HepG2 (cell line): ENCODE measurements around the gene TFDP1. TPM values are rescaled to one million over a fixed set of nuclear protein-coding genes. Genes with fewer than 3 reads are reported as not detected.

ENCODE experiments used
- ATAC-seq: fragments of 200-7000 bp; cut with Tn5 transposase; 3 replicates; pipeline ENCODE4 v1.9.1; 2020; ENCODE audit warnings: mild to moderate bottlenecking, moderate library complexity
- BruUV-seq: library from RNA; stranded (reverse); fragments of 400-500 nt; replicated peaks from 2 replicates; lab custom pipeline; 2021; lab: Mats Ljungman, UMichigan
- CTCF ChIA-PET: fragments of 300-600 bp; formaldehyde crosslinking; extraction: SDS; loops from one replicate; lab custom pipeline; 2021; ENCODE audit warnings: low total read pairs, inconsistent platforms, low intra/inter-chr PET ratio; lab: Yijun Ruan, JAX
- POLR2A ChIA-PET: fragments of 350-600 bp; sonication (Branson Sonifier 250); formaldehyde crosslinking; loops from one replicate; lab custom pipeline; 2020; ENCODE audit warnings: antibody characterized with exemption, inconsistent platforms; lab: Yijun Ruan, JAX
- DNase-seq: peaks from one replicate; pipeline ENCODE4 v3.0.0-alpha.2; 2015; ENCODE audit warnings: low spot score
- FAIRE-seq: peaks from 3 replicates; lab custom pipeline; 2011; peaks lifted over from hg19 to GRCh38; lab: Jason Lieb, UNC
- H2AFZ ChIP-seq: one replicate; pipeline ENCODE4 v1.6.1; 2011; ENCODE audit warnings: low read length, inconsistent platforms
- H3K27ac ChIP-seq: fragments of 300-600 bp; 3 replicates; pipeline ENCODE4 v1.8.0; 2011; ENCODE audit warnings: mixed run types, mild to moderate bottlenecking, mixed read lengths, low read length, inconsistent platforms; ENCODE audit not compliant: insufficient read depth; ENCODE audit errors: extremely low read length
- H3K27me3 ChIP-seq, 2 experiments: fragments of 200-600 bp in 1 of 2; 2 replicates in 1 of 2; 3 replicates in 1 of 2; pipeline versions ENCODE4 v1.6.0 to v1.8.0; 2011; ENCODE audit warnings: low read length in 2 of 2, mild to moderate bottlenecking in 2 of 2, moderate library complexity in 2 of 2, inconsistent platforms in 1 of 2; ENCODE audit not compliant: insufficient read depth in 2 of 2, control insufficient read depth in 1 of 2
- H3K36me3 ChIP-seq, 2 experiments: fragments of 200-600 bp in 1 of 2; replicated peaks in 1 of 2; 2 replicates in 1 of 2; 3 replicates in 1 of 2; pipeline versions ENCODE4 v1.5.1 to v1.8.0; 2011; ENCODE audit warnings: low read length in 2 of 2, inconsistent platforms in 1 of 2; ENCODE audit not compliant: insufficient read depth in 2 of 2, control insufficient read depth in 1 of 2
- H3K4me1 ChIP-seq: 2 replicates; pipeline ENCODE4 v1.5.1; 2012; ENCODE audit warnings: low read length, inconsistent platforms; ENCODE audit not compliant: insufficient read depth
- H3K4me2 ChIP-seq: 2 replicates; pipeline ENCODE4 v1.6.0; 2011; ENCODE audit warnings: low read depth, low read length, inconsistent platforms
- H3K4me3 ChIP-seq, 3 experiments: fragments of 200-600 bp in 1 of 3; sonication (generic), shearing (Covaris generic) in 1 of 3; replicated peaks in 1 of 3; 2 replicates each; pipeline ENCODE4 v1.5.1; 2011 to 2016; ENCODE audit warnings: low read length in 3 of 3, inconsistent platforms in 2 of 3, low read depth in 2 of 3, mild to moderate bottlenecking in 2 of 3, control low read depth in 1 of 3, mixed read lengths in 1 of 3; ENCODE audit not compliant: insufficient read depth in 1 of 3
- H3K79me2 ChIP-seq: one replicate; pipeline ENCODE4 v1.6.1; 2011; ENCODE audit warnings: low read length, inconsistent platforms; ENCODE audit not compliant: insufficient read depth
- H3K9ac ChIP-seq: 2 replicates; pipeline ENCODE4 v1.6.0; 2011; ENCODE audit warnings: mild to moderate bottlenecking, low read depth, low read length, inconsistent platforms; ENCODE audit not compliant: insufficient read depth
- H3K9me3 ChIP-seq: 2 replicates; pipeline ENCODE4 v1.5.1; 2012; ENCODE audit warnings: mild to moderate bottlenecking, low read length
- H4K20me1 ChIP-seq: 2 replicates; pipeline ENCODE4 v1.6.0; 2011; ENCODE audit warnings: inconsistent platforms, mild to moderate bottlenecking, low read length, moderate library complexity; ENCODE audit not compliant: insufficient read depth
- ARNTL ChIP-seq: sonication (generic); formaldehyde crosslinking; IDR thresholded peaks from 2 replicates; pipeline ENCODE4 v1.4.0; 2020; ENCODE audit warnings: mild to moderate bottlenecking, missing genetic modification reagents
- ELF1 ChIP-seq: sonication (generic); formaldehyde crosslinking; IDR thresholded peaks from 2 replicates; pipeline ENCODE4 v1.4.0; 2020; ENCODE audit warnings: missing genetic modification reagents
- ERF ChIP-seq: IDR thresholded peaks from 2 replicates; pipeline ENCODE4 v1.6.1; 2018; ENCODE audit warnings: missing biosample characterization, missing genetic modification reagents
- FOSL1 ChIP-seq: sonication (generic); formaldehyde crosslinking; IDR thresholded peaks from 2 replicates; pipeline ENCODE4 v1.9.0; 2021; ENCODE audit warnings: missing genetic modification reagents, borderline replicate concordance
- HDAC2 ChIP-seq: sonication (generic); formaldehyde crosslinking; IDR thresholded peaks from 2 replicates; pipeline ENCODE4 v1.4.0; 2020; ENCODE audit warnings: missing genetic modification reagents
- KDM6A ChIP-seq: IDR thresholded peaks from 2 replicates; pipeline ENCODE4 v1.6.1; 2016; ENCODE audit warnings: low read depth
- NFATC3 ChIP-seq: sonication (generic); formaldehyde crosslinking; IDR thresholded peaks from 2 replicates; pipeline ENCODE4 v1.5.1; 2020; ENCODE audit warnings: mild to moderate bottlenecking, missing genetic modification reagents
- NR0B2 ChIP-seq: sonication (generic); formaldehyde crosslinking; IDR thresholded peaks from 2 replicates; pipeline ENCODE4 v1.4.0; 2020; ENCODE audit warnings: mild to moderate bottlenecking, missing genetic modification reagents
- PHF8 ChIP-seq: sonication (generic); formaldehyde crosslinking; IDR thresholded peaks from 2 replicates; pipeline ENCODE4 v1.5.0; 2020; ENCODE audit warnings: missing genetic modification reagents
- SAFB2 ChIP-seq: sonication (generic); formaldehyde crosslinking; IDR thresholded peaks from 2 replicates; pipeline ENCODE4 v1.5.1; 2020; ENCODE audit warnings: missing genetic modification reagents, low read depth, mild to moderate bottlenecking, borderline replicate concordance
- TBX3 ChIP-seq: fragments of 450-650 bp; IDR thresholded peaks from 2 replicates; pipeline ENCODE4 v1.6.1; 2017; ENCODE audit warnings: antibody characterized with exemption, mild to moderate bottlenecking, inconsistent platforms, borderline replicate concordance
- THAP7 ChIP-seq: sonication (generic); formaldehyde crosslinking; IDR thresholded peaks from 2 replicates; pipeline ENCODE4 v1.8.1; 2023; ENCODE audit warnings: mild to moderate bottlenecking, missing genetic modification reagents
- TRAFD1 ChIP-seq: sonication (generic); formaldehyde crosslinking; IDR thresholded peaks from 2 replicates; pipeline ENCODE4 v1.5.1; 2020; ENCODE audit warnings: missing genetic modification reagents, mild to moderate bottlenecking, borderline replicate concordance
- WIZ ChIP-seq: sonication (generic); formaldehyde crosslinking; IDR thresholded peaks from 2 replicates; pipeline ENCODE4 v1.5.1; 2020; ENCODE audit warnings: mild to moderate bottlenecking, missing genetic modification reagents
- ZBTB3 ChIP-seq: sonication (generic); formaldehyde crosslinking; IDR thresholded peaks from 2 replicates; pipeline ENCODE4 v1.4.0; 2020; ENCODE audit warnings: low read depth, mild to moderate bottlenecking, moderate library complexity, missing genetic modification reagents, borderline replicate concordance
- ZFY ChIP-seq: sonication (generic); formaldehyde crosslinking; IDR thresholded peaks from 2 replicates; pipeline ENCODE4 v1.4.0; 2020; ENCODE audit warnings: missing genetic modification reagents
- ZNF3 ChIP-seq: IDR thresholded peaks from 2 replicates; pipeline ENCODE4 v1.7.0; 2017; ENCODE audit warnings: inconsistent platforms
- ZNF350 ChIP-seq: sonication (generic); formaldehyde crosslinking; IDR thresholded peaks from 2 replicates; pipeline ENCODE4 v1.4.0; 2020; ENCODE audit warnings: mild to moderate bottlenecking, low read depth, missing genetic modification reagents, borderline replicate concordance
- ZNF460 ChIP-seq: sonication (generic); formaldehyde crosslinking; IDR thresholded peaks from 2 replicates; pipeline ENCODE4 v1.5.1; 2020; ENCODE audit warnings: missing genetic modification reagents, mild to moderate bottlenecking, borderline replicate concordance
- ZNF691 ChIP-seq: sonication (generic); formaldehyde crosslinking; IDR thresholded peaks from 2 replicates; pipeline ENCODE4 v1.4.0; 2020; ENCODE audit warnings: missing genetic modification reagents, low read depth, mild to moderate bottlenecking, borderline replicate concordance
- WGBS: methylation state at CpG from one replicate; pipeline ENCODE4 v1.1.6; 2017; ENCODE audit warnings: low lambda C conversion rate; 5-methylcytosine and 5-hydroxymethylcytosine counted together
- in situ Hi-C: cut with HindIII; loops from 2 replicates; pipeline ENCODE4 v1.10.0; 2017; ENCODE audit warnings: low pct_unique_long_range_greater_than_20kb; ENCODE audit not compliant: extremely low pct_ligation_motif_present
- intact Hi-C: fragments of 100-400 bp; cut with micrococcal nuclease; formaldehyde crosslinking; loops from one replicate; pipeline ENCODE4 v1.10.0; 2022; ENCODE audit not compliant: unreplicated experiment
- polyA plus RNA-seq, 8 experiments: library from polyadenylated mRNA; depleted of rRNA in 3 of 8; stranded (reverse) in 7 of 8; unstranded in 1 of 8; fragments of >200 nt; fragmentation: Illumina TruSeq in 4 of 8; extraction: Trizol in 4 of 8; gene quantifications; 2 replicates each; pipeline versions ENCODE4 v1.2.1 to v1.2.3, GENCODE V29; 2011 to 2016; ENCODE audit warnings: low read depth in 4 of 8, missing spikeins in 1 of 8, mixed read lengths in 1 of 8; ENCODE audit not compliant: insufficient read depth in 1 of 8
- total RNA-seq, 5 experiments: library from RNA; depleted of rRNA; stranded (reverse); fragments of >200 nt; fragmentation: Illumina TruSeq; extraction: Trizol; gene quantifications; 2 replicates each; pipeline ENCODE4 v1.2.3, GENCODE V29; 2016; ENCODE audit warnings: low read depth in 1 of 5

Gene TFDP1
- total and polyA plus RNA-seq, 2 of the 13 experiments (the other 11 are each of a cell fraction or from before 2014, with no cell fraction given) = 38.0 to 84.2 TPM

DNA sequence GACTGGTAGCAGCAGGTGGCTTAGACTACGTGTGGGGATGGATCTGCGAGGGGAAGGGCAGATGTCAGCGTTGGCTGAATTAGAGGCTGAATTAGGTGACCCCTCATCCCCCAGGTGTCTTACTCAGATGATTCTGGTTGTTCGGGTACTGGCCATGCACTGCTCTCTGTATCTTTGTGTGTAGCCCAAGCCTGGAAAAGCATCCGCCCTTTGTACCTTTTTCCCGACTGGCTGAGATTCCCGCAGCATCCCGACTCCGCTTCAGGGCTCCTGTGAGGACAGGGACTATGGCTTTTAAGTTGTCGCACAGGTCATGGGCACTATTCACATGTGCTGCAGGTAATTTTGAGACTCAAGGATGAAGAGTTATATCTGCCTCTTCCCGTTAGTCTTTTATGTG is 7.2 kb downstream of the TFDP1 start (continued):
- no peak for TF ChIP-seq TRAFD1 (CRISPR knock-in tag)
- no peak for TF ChIP-seq HDAC2
- no peak for TF ChIP-seq NR0B2 (CRISPR knock-in tag)
- TF ChIP-seq, all 625 proteins: peak for 0

DNA sequence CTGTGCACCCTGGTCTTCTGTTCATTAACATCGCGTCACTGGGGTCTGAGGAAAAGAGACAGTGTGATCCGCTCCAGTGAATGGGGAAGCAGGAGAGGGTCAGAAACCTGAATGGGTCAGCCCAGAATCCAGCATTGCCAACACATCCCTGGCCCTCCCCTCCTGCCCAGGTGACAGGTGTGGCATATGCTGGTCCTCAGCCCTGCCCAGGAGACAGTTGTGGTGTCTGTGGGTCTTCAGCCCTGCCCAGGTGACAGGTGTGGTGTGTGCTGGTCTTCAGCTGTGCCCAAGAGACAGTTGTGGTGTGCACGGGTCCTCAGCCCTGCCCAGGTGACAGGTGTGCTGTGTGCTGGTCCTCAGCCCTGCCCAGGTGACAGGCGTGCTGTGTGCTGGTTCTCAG is 8.0 kb downstream of the TFDP1 start:
- Histone ChIP-seq H3K36me3 (peaks cover 10 to 43% of the 10 kb centered on the region in 2 experiments; a peak in 4 of 5 replicates), H3K4me2 (no peak overlapping the region), H3K9me3 (no peaks in the 10 kb centered on the region), H3K79me2 (peaks cover 74% of the 10 kb centered on the region), H2AFZ (no peak overlapping the region), H3K4me1 (peaks cover 14% of the 10 kb centered on the region), H3K9ac (no peak overlapping the region), H3K27ac (no peak overlapping the region), H3K27me3 (no peaks in the 10 kb centered on the region), H4K20me1 (peaks cover 10% of the 10 kb centered on the region), H3K4me3 (no peak overlapping the region)
- WGBS = 98% methylated on average over 5 of the region's 5 CpGs
- ATAC-seq = no peak
- no peak for DNase-seq
- in situ Hi-C loops = no loop called here
- ChIA-PET POLR2A (no interaction called here), CTCF (no interaction called here)
- BruUV-seq = no TSS peak
- TF ChIP-seq NFATC3 (CRISPR knock-in tag) = no peak
- no peak for TF ChIP-seq ZFY
- no peak for TF ChIP-seq ERF (CRISPR knock-in tag)
- TF ChIP-seq ZBTB3 (CRISPR knock-in tag) = no peak
- no peak for TF ChIP-seq ELF1
- no peak for TF ChIP-seq SAFB2 (CRISPR knock-in tag)
- no peak for TF ChIP-seq WIZ
- TF ChIP-seq PHF8 (CRISPR knock-in tag) = no peak
- TF ChIP-seq ARNTL = no peak
- TF ChIP-seq ZNF3 (CRISPR knock-in tag) = no peak
- TF ChIP-seq ZNF350 (CRISPR knock-in tag) = no peak
- TF ChIP-seq ZNF691 (CRISPR knock-in tag) = no peak
- no peak for TF ChIP-seq KDM6A
- TF ChIP-seq FOSL1 (CRISPR knock-in tag) = no peak
- no peak for TF ChIP-seq TBX3
- no peak for TF ChIP-seq ZNF460 (CRISPR knock-in tag)
- no peak for TF ChIP-seq THAP7 (CRISPR knock-in tag)
- intact Hi-C loops = no loop called here
- FAIRE-seq = no peak
